ENCODE results near the gene WAS.
A peak's percentile ranks its signal among the peaks of the same experiment; 100 is the strongest.
"Not testable (repeated sequence)": the region's sequence is repeated elsewhere in the genome, so short reads cannot be mapped to it uniquely, and the experiment has no call there.

Gene WAS

GRCh38 chrX:48683411-48683982 is at the start of gene WAS:
WAS (plus strand) TSS chrX:48683799; CDS start chrX:48683854, 55 bp downstream.
- DNase-seq, result peak in 2 of 56 donors; percentile 1 to 18

- no peak for DNase-seq
Measured at GRCh38 chrX:48636301-48636700, 47.3 kb upstream of the WAS start.

GRCh38 chrX:48636776-48637175 is 46.8 kb upstream of the WAS start:
- DNase-seq, result no peak

GRCh38 chrX:48645669-48646068 is 37.9 kb upstream of the WAS start:
- no peak for DNase-seq

- DNase-seq, result peak in 37 of 56 donors; percentile 0 to 59 (median 7)
Measured at GRCh38 chrX:48648336-48648751, 35.3 kb upstream of the WAS start.

- DNase-seq, result no peak
Measured at GRCh38 chrX:48649102-48649501, 34.5 kb upstream of the WAS start.

GRCh38 chrX:48652055-48652579 is 31.5 kb upstream of the WAS start:
- not testable (repeated sequence) for DNase-seq

GRCh38 chrX:48654746-48655145 is 28.9 kb upstream of the WAS start:
- peak in 13 of 56 donors; percentile 0 to 26 (median 1) for DNase-seq

GRCh38 chrX:48659686-48660085 is 23.9 kb upstream of the WAS start:
- not testable (repeated sequence) for DNase-seq

- DNase-seq, result no peak
Measured at GRCh38 chrX:48663241-48663640, 20.4 kb upstream of the WAS start.

- DNase-seq, result no peak
Measured at GRCh38 chrX:48664156-48664555, 19.4 kb upstream of the WAS start.

GRCh38 chrX:48665991-48666390 is 17.6 kb upstream of the WAS start:
- no peak for DNase-seq

- DNase-seq, result no peak
Measured at GRCh38 chrX:48666649-48667048, 16.9 kb upstream of the WAS start.

GRCh38 chrX:48667509-48667908 is 16.1 kb upstream of the WAS start:
- no peak for DNase-seq

- DNase-seq, result not testable (repeated sequence)
Measured at GRCh38 chrX:48668187-48668586, 15.4 kb upstream of the WAS start.

- DNase-seq, result peak; percentile 6 to 89 (median 77)
Measured at GRCh38 chrX:48676106-48676892, 7.3 kb upstream of the WAS start.

- DNase-seq, result peak in 1 of 56 donors; percentile 16
Measured at GRCh38 chrX:48676893-48677270, 6.7 kb upstream of the WAS start.

GRCh38 chrX:48677516-48677915 is 6.1 kb upstream of the WAS start:
- no peak for DNase-seq

GRCh38 chrX:48680467-48680866 is 3.1 kb upstream of the WAS start:
- peak in 3 of 56 donors; percentile 6 to 10 (median 9) for DNase-seq

- not testable (repeated sequence) for DNase-seq
Measured at GRCh38 chrX:48680925-48681324, 2.7 kb upstream of the WAS start.

GRCh38 chrX:48681539-48682183 is 1.9 kb upstream of the WAS start:
- DNase-seq, result no peak

- DNase-seq, result peak in 1 of 56 donors; percentile 10
Measured at GRCh38 chrX:48682795-48683194, 804 bp upstream of the WAS start.
